PFSK-1 (cell line): ENCODE data around the gene SKIC3.

ENCODE experiments used
- FOXP2 ChIP-seq: optimal IDR thresholded peaks from 2 replicates; pipeline ENCODE3; 2011; ENCODE audit warnings: borderline replicate concordance, control low read depth, inconsistent platforms; ENCODE audit not compliant: insufficient read depth; ENCODE audit errors: extremely low read length, extremely low read depth
- POLR2AphosphoS5 ChIP-seq: IDR thresholded peaks from 2 replicates; pipeline ENCODE4 v1.6.1; 2012; ENCODE audit warnings: low read depth, mild to moderate bottlenecking, control low read depth, low read length, moderate library complexity
- SIN3A ChIP-seq: IDR thresholded peaks from 2 replicates; pipeline ENCODE4 v1.6.1; 2012; ENCODE audit warnings: mild to moderate bottlenecking, low read length, moderate library complexity, borderline replicate concordance; ENCODE audit not compliant: insufficient read depth
- TAF1 ChIP-seq: IDR thresholded peaks from 2 replicates; pipeline ENCODE4 v1.6.1; 2012; ENCODE audit warnings: low read length, control low read depth, borderline replicate concordance; ENCODE audit not compliant: insufficient read depth
- TF ChIP-seq, protein P1 (sequence below), 2 experiments: IDR thresholded peaks; 2 replicates each; pipeline versions ENCODE4 v1.6.1 to v1.8.0; 2011 to 2012; ENCODE audit warnings: low read depth in 2 of 2, low read length in 2 of 2, control low read depth in 1 of 2, inconsistent platforms in 1 of 2, mild to moderate bottlenecking in 1 of 2, moderate library complexity in 1 of 2; ENCODE audit not compliant: insufficient read depth in 1 of 2

The SKIC3 gene

GRCh38 chr5:95528565-95528964 lies 26.2 kb downstream of the SKIC3 start:
- TF ChIP-seq POLR2AphosphoS5 (no peak), SIN3A (no peak), FOXP2 (no peak), TAF1 (no peak)
- TF ChIP-seq, protein P1, sequence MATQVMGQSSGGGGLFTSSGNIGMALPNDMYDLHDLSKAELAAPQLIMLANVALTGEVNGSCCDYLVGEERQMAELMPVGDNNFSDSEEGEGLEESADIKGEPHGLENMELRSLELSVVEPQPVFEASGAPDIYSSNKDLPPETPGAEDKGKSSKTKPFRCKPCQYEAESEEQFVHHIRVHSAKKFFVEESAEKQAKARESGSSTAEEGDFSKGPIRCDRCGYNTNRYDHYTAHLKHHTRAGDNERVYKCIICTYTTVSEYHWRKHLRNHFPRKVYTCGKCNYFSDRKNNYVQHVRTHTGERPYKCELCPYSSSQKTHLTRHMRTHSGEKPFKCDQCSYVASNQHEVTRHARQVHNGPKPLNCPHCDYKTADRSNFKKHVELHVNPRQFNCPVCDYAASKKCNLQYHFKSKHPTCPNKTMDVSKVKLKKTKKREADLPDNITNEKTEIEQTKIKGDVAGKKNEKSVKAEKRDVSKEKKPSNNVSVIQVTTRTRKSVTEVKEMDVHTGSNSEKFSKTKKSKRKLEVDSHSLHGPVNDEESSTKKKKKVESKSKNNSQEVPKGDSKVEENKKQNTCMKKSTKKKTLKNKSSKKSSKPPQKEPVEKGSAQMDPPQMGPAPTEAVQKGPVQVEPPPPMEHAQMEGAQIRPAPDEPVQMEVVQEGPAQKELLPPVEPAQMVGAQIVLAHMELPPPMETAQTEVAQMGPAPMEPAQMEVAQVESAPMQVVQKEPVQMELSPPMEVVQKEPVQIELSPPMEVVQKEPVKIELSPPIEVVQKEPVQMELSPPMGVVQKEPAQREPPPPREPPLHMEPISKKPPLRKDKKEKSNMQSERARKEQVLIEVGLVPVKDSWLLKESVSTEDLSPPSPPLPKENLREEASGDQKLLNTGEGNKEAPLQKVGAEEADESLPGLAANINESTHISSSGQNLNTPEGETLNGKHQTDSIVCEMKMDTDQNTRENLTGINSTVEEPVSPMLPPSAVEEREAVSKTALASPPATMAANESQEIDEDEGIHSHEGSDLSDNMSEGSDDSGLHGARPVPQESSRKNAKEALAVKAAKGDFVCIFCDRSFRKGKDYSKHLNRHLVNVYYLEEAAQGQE (IDR thresholded peaks at IDR 0.05; ENCODE audit: insufficient read depth in 1 of 2, low read depth in 2 of 2, low read length in 2 of 2), result no peak

GRCh38 chr5:95526871-95527270 lies 27.9 kb downstream of the SKIC3 start:
- TF ChIP-seq, protein P1 (IDR thresholded peaks at IDR 0.05; ENCODE audit: insufficient read depth in 1 of 2, low read depth in 2 of 2, low read length in 2 of 2), result no peak
- TF ChIP-seq TAF1 (no peak), FOXP2 (no peak), POLR2AphosphoS5 (no peak), SIN3A (no peak)

DNA sequence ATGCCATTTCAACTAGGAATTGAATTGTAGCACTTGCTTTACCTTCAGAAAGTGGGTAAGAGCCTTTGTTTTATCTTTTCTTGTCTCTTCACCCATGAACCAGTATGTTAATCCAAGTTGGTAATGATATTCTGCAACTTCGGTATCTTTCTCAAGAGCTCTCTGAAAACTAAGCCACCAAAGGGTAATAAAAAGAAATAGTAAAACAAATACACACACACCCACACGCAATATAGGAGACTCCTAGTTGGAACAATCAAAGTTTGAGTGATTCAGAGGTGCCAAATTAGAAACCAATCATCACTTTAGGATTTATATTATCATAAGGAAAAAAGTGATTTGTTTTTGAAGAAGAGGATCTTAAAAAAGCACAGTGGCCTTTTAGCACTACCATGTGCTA lies 30.4 kb downstream of the SKIC3 start:
- TF ChIP-seq TAF1 (no peak), FOXP2 (no peak), POLR2AphosphoS5 (no peak), SIN3A (no peak)
- TF ChIP-seq, protein P1 (IDR thresholded peaks at IDR 0.05; ENCODE audit: insufficient read depth in 1 of 2, low read depth in 2 of 2, low read length in 2 of 2), result no peak

DNA sequence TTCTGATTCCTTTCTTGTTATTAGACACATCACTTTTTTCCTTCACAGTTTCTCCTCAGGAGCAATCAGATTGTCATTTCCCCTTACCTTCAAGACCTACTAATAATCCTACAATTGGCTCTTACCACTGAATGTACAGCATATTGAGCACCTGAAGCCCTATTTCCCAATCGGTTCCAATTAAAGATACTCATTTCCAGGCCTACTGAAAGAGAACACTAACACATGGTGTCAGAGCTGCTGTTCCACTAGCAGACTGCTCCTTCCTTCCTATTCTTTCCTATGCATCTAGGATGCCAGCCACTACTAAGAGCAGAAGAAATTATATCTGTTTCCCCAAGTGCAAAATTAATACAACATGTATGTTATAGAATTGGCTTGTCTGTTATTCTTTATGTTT lies 34.6 kb downstream of the SKIC3 start:
- TF ChIP-seq, protein P1 (IDR thresholded peaks at IDR 0.05; ENCODE audit: insufficient read depth in 1 of 2, low read depth in 2 of 2, low read length in 2 of 2), result no peak
- TF ChIP-seq SIN3A, result no peak
- TF ChIP-seq POLR2AphosphoS5, result no peak
- TF ChIP-seq TAF1, result no peak
- no peak for TF ChIP-seq FOXP2

GRCh38 chr5:95519681-95520080 lies 35.1 kb downstream of the SKIC3 start:
- TF ChIP-seq POLR2AphosphoS5 (no peak), FOXP2 (no peak), TAF1 (no peak), SIN3A (no peak)
- TF ChIP-seq, protein P1 (IDR thresholded peaks at IDR 0.05; ENCODE audit: insufficient read depth in 1 of 2, low read depth in 2 of 2, low read length in 2 of 2), result no peak
